Gastroesophageal sphincter (tissue), 3 donors: ENCODE data around the gene MLLT3.

ENCODE experiments used
- EP300 ChIP-seq: sonication (generic); formaldehyde crosslinking; IDR thresholded peaks from one replicate; pipeline ENCODE4 v1.6.1; 2017; ENCODE audit warnings: antibody characterized with exemption, mild to moderate bottlenecking
- POLR2A ChIP-seq, 2 donors: fragments of 450-650 bp; IDR thresholded peaks; one replicate each; pipeline ENCODE4 v1.6.1; 2017; ENCODE audit warnings: antibody characterized with exemption in 2 of 2, mild to moderate bottlenecking in 2 of 2, moderate library complexity in 1 of 2
- POLR2AphosphoS5 ChIP-seq: sonication (generic); formaldehyde crosslinking; IDR thresholded peaks from one replicate; pipeline ENCODE4 v1.6.1; 2017; ENCODE audit warnings: antibody characterized with exemption
- TF ChIP-seq, protein P1 (sequence below), 4 experiments: fragments of 200-600 bp in 2 of 4; fragments of 450-650 bp in 2 of 4; sonication (generic) in 1 of 4; IDR thresholded peaks; one replicate each; pipeline ENCODE4 v1.5.1; 2017 to 2019; ENCODE audit warnings: antibody characterized with exemption in 4 of 4, mild to moderate bottlenecking in 2 of 4, moderate library complexity in 2 of 4

DNA sequence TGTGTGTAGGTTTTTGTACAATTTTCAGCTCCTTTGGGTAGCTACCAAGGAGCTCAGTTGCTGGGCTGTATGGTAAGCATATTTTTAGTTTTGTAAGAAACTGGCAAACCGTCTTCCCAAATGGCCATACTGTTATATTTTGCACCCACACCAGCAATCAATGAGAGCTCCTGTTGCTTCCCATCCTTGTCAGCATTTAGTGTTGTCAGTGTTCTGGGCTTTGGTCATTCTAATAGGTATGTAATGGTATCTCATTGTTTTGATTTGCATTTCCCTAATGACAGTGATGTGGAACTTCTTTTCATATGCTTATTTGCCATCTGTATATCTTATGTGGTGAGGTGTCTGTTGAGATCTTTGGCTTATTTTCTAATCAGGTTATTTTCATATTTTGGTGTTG, 320.1 kb downstream of the MLLT3 start:
- TF ChIP-seq POLR2A (IDR thresholded peaks at IDR 0.05) (no peak), EP300 (no peak), POLR2AphosphoS5 (no peak)
- TF ChIP-seq, protein P1, sequence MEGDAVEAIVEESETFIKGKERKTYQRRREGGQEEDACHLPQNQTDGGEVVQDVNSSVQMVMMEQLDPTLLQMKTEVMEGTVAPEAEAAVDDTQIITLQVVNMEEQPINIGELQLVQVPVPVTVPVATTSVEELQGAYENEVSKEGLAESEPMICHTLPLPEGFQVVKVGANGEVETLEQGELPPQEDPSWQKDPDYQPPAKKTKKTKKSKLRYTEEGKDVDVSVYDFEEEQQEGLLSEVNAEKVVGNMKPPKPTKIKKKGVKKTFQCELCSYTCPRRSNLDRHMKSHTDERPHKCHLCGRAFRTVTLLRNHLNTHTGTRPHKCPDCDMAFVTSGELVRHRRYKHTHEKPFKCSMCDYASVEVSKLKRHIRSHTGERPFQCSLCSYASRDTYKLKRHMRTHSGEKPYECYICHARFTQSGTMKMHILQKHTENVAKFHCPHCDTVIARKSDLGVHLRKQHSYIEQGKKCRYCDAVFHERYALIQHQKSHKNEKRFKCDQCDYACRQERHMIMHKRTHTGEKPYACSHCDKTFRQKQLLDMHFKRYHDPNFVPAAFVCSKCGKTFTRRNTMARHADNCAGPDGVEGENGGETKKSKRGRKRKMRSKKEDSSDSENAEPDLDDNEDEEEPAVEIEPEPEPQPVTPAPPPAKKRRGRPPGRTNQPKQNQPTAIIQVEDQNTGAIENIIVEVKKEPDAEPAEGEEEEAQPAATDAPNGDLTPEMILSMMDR (IDR thresholded peaks at IDR 0.05): no peak
